ENCODE data around the gene EDEM3.

GRCh38 chr1:184757891-184758290 lies 3.2 kb upstream of the EDEM3 start:
- no peak for TF ChIP-seq POLR2A (IDR thresholded peaks at IDR 0.05)
- no peak for TF ChIP-seq CTCF (IDR thresholded peaks at IDR 0.05)
